H54 (cell line): ENCODE measurements around the gene SMIM29.

Experiments
- DNase-seq: peaks from one replicate; pipeline ENCODE4 v3.0.0; 2011; ENCODE audit warnings: low spot score, mixed read lengths; ENCODE audit not compliant: insufficient read length
- FAIRE-seq: peaks from 3 replicates; lab custom pipeline; 2011; peaks lifted over from hg19 to GRCh38; lab: Jason Lieb, UNC
- POLR2A ChIP-seq: IDR thresholded peaks from 2 replicates; pipeline ENCODE4 v1.6.1; 2011; ENCODE audit warnings: low read depth, mild to moderate bottlenecking, low read length

SMIM29 gene

DNA sequence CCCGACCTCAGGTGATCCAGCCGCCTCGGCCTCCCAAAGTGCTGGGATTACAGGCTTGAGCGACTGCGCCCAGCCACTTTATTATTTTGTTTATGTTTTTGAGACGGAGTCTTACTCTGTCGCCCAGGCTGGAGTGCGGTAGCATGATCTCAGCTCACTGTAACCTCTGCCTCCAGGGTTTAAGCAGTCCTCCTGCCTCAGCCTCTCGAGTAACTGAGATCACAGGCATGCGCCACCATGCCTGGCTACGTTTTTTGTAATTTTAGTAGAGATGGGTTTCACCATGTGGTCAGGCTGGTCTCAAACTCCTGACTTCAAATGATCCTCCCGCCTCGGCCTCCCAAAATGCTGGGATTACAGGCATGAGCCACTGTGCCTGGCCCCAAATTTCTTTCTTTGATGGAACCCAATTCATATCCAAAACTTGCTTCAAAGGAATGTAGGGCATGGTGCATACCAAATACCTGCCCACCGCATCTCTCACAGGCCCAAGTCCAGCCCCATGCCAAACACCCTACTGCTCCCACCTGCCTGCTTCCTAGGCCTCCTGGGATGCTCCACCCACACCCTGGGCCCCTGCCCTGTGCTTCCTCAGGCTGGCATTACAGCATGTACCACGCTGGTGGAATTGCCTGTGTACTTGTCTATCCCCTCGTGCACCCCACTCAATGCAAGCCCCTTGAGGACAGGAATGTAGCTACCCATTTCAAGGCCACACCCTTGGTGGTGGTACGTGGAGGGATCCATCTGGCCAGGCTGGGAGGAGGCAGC lies 17.1 kb downstream of the SMIM29 start:
- FAIRE-seq (no peak), DNase-seq (no peak)
- no peak for TF ChIP-seq POLR2A

DNA sequence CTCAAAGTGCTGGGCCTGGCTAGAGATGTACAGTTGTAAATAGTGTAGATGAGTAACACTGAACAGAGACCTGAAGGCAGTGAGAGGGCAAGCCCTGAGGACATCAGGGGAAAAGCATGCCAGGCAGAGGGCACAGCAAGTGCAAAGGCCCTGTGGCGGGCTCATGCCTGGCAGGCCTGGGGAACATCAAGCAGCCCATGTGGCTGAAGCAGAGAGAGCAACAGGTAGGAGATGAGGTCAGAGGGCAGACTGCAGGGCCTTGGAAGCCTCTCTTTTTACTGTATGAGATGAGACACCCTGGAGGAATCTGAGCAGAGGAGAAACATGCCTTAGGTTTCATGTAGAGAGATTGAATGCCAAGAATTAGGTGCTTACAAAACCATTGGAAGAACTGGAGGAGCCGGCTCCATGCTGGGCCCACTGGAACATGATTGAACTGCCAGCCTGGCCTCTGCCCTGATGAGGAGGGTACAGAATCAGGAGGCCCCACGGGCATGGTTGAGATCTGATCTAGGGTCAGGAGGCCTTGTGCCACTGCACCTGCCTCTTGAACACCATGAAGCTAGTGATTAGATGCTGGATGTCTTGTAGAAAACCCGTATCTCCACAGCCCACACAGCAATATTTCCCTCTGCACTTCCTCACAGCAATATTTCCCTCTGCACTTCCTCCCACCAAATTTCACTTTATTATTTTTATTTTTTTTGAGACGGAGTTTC lies 18.0 kb downstream of the SMIM29 start:
- DNase-seq (no peak), FAIRE-seq (no peak)
- no peak for TF ChIP-seq POLR2A

GRCh38 chr6:34229877-34230276 lies 18.9 kb downstream of the SMIM29 start:
- FAIRE-seq = no peak
- DNase-seq = no peak
- TF ChIP-seq POLR2A = no peak

DNA sequence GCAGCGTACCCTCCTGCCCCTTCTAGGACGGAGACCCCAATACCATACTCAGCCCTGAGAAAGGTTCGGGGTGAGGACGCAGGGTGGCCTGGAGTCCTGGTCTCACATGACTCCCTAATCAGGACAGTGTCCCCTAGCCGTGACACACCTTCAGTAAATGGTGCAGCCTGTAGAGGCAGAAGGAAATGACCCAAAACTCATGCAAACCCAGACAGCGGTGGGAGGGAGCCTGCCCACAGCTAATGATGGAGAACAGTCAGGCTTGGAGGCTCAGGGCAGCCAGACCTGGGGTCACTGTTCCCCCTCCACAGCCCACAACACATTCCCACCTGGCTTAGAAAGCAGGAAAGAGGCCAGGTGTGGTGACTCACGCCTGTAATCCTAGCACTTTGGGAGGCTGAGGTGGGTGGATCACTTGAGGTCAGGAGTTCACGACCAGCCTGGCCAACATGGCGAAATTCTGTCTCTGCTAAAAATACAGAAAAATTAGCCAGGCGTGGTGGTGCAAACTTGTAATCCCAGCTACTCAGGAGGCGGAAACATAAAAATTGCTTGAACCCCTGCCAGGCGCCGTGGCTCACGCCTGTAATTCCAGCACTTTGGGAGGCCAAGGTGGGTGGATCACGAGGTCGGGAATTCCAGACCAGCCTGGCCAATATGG lies 20.9 kb downstream of the SMIM29 start:
- no peak for DNase-seq
- no peak for TF ChIP-seq POLR2A
- no peak for FAIRE-seq

DNA sequence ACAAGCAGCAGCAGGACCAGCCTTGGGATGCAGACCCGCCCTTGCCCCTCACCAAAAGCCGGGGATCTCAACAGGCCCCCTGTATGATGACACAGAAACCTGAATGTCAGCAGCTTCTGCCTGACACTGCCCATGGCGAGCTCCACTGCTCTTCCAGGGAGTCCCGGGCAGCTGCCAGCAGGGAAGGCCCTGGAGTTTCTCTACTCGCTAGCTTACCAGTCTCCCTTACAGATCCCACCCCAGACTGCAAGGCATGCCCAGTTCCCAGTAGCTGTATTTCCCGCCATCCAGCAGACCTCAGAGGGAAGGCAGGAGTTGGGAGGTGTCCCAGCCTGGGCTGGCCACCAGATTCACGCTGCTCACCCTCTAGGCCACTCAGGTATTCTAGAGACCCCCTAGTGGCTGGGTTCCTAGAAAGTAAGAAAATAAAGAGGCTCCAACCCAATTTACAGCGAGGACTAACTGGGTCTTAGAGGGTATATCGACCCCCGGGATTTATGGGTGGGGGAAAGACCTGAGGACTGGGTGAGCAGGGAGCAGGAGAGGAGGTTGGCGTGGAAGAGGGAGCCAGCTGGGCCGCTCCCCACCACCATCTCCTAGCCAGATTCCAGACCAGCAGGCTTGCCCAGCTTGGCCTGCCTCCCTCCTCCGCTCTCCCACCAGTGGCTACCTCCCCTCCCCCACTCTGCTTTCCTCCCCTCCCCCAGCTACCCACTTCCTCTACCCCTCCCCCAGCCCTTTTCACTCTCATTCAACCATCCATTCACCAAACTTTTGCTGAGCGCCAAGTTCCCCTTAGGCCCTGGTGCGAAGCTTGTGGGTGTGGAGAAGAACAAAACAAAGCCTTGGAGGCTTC lies 21.8 kb downstream of the SMIM29 start:
- TF ChIP-seq POLR2A = no peak
- DNase-seq = no peak
- no peak for FAIRE-seq

GRCh38 chr6:34226066-34226465 lies 22.7 kb downstream of the SMIM29 start:
- TF ChIP-seq POLR2A = no peak
- no peak for FAIRE-seq
- no peak for DNase-seq

GRCh38 chr6:34225551-34225950 lies 23.3 kb downstream of the SMIM29 start:
- FAIRE-seq (no peak), DNase-seq (no peak)
- TF ChIP-seq POLR2A = no peak

- DNase-seq (peak; percentile 97), FAIRE-seq (peak; percentile 52)
- TF ChIP-seq POLR2A = peak; percentile 50; the same call in 1 of the 2 replicates
Observed at GRCh38 chr6:34223956-34224940, 24.6 kb downstream of the SMIM29 start.

- DNase-seq = no peak
- no peak for TF ChIP-seq POLR2A
- FAIRE-seq = no peak
Observed at GRCh38 chr6:34223381-34223955, 25.3 kb downstream of the SMIM29 start.

DNA sequence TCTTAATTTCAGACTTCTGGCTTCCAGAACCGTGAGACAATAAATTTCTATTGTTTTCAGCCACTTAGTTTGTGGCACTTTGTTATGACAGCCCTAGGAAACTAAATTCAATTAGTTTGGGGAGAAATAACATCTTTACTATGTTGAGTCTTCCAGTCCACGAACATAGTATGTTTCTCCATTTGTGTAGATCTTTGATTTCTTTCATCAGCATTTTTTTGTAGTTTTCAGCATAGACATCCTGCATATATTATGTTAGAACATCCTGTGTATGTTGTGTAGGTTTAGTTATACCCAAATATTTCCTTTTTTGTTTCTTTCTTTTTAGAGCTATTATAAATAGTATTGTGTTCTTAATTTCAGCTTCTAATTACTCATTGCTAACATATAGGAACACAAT lies 30.1 kb downstream of the SMIM29 start:
- FAIRE-seq = no peak
- no peak for DNase-seq
- no peak for TF ChIP-seq POLR2A

DNA sequence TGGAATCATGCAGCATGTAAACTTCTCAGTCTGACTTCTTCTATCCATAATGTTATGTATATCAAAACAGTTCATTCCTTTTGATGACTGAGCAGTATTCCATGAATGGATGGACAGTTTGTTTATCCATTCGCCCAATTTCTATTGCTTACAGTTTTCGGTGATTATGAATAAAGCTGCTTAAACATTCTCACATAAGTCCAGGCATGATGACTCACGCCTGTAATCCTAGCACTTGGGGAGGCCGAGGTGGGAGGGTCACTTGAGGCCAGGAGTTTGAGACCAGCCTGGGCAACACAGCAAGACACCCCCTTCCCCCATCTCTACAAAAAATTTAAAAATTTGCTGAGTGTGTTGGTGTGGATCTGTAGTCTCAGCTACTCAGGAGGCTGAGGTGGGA lies 35.0 kb downstream of the SMIM29 start:
- DNase-seq (no peak), FAIRE-seq (no peak)
- no peak for TF ChIP-seq POLR2A

DNA sequence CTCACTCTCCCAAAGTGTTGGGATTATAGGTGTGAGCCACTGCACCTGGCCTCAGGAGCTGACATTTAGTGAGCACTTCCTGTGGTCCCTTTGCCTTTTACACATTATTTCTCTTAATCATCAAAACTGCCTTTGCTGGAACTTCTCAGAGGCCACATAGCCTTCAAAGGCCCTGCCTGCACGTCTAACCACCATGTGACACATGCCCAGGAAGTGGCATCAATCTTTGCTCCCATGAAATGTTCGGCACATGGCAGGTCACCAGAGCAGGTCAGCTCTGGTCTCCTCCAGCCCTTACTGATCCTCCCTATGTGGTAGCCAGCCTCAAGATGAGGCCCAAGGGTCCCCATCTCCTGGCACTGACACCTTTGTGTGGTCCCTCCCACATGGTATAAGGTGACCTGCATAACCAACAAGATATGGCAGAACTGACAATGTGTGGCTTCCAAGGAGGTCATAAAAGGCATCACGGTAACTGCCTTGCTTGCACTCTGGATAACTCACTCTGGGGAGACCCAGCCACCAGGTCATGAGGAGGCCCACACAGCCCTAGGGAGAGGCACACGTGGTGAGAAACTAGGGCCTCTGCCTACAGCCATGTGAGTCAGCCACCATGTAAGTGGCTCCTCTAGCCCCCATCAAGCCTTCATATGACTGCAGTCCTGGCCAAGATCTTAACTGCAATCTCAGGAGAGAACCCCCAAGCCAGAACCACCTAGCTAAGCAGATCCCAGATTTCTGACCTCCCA lies 40.9 kb downstream of the SMIM29 start:
- FAIRE-seq (no peak), DNase-seq (no peak)
- no peak for TF ChIP-seq POLR2A
